ENCODE measurements around the gene BMPR1A. TPM values are rescaled to one million over a fixed set of nuclear protein-coding genes. Genes with fewer than 3 reads are reported as not detected.

Gene BMPR1A
- total RNA-seq, 1 experiment from 2014 or later, result 94.3 TPM

DNA sequence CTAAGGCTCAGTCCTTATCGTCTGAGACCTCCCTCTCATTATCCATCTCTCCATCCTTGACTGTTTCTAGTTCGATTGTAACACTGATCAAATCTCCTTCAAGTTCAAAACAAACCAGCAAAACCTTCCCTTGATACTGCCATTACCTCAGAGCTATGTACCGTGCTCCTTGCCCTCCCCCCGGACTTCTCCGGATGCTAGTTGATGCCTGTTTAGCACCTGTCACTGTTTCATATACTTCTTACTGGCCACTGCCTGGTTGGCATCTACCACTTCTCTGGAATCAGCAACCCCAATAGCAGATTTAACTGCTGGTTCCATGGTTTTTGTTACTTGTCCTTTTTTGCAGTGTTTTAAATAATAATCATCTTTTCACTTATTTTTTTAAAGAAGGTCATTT lies 64.1 kb downstream of the BMPR1A start:
- Histone ChIP-seq H3K36me3 (ENCODE audit: control insufficient read depth, insufficient read depth, low read length) (no peaks in the 10 kb centered on the region), H3K4me3 (ENCODE audit: low read depth in 2 of 2, low read length in 2 of 2) (no peak overlapping the region), H3K27me3 (ENCODE audit: control insufficient read depth, insufficient read depth, low read length) (no peaks in the 10 kb centered on the region), H3K27ac (ENCODE audit: low read length) (no peak overlapping the region), H3K4me1 (ENCODE audit: control insufficient read depth, insufficient read depth, low read length) (no peaks in the 10 kb centered on the region), H3K9me3 (ENCODE audit: control insufficient read depth, insufficient read depth, low read depth, low read length) (no peaks in the 10 kb centered on the region)
- no peak for DNase-seq (ENCODE audit: low read depth, low spot score)
- no TSS peak for BruUV-seq (replicated peaks)
- POLR2A ChIA-PET, result no interaction called here
- no peak for ATAC-seq
- intact Hi-C loops (cut with micrococcal nuclease; ENCODE audit: unreplicated experiment), result no loop called here
- in situ Hi-C loops (cut with HindIII; ENCODE audit: low pct_unique_long_range_greater_than_20kb, low sequenced_read_pairs), result no loop called here
- TF ChIP-seq POLR2AphosphoS5 (IDR thresholded peaks at IDR 0.05; ENCODE audit: low read depth, low read length) (no peak), TCF7L2 (IDR thresholded peaks at IDR 0.05; ENCODE audit: low read depth, low read length) (no peak), SIN3A (IDR thresholded peaks at IDR 0.05; ENCODE audit: borderline replicate concordance, insufficient read depth, low read depth, low read length) (no peak)
- CTCF ChIA-PET, result no interaction called here

DNA sequence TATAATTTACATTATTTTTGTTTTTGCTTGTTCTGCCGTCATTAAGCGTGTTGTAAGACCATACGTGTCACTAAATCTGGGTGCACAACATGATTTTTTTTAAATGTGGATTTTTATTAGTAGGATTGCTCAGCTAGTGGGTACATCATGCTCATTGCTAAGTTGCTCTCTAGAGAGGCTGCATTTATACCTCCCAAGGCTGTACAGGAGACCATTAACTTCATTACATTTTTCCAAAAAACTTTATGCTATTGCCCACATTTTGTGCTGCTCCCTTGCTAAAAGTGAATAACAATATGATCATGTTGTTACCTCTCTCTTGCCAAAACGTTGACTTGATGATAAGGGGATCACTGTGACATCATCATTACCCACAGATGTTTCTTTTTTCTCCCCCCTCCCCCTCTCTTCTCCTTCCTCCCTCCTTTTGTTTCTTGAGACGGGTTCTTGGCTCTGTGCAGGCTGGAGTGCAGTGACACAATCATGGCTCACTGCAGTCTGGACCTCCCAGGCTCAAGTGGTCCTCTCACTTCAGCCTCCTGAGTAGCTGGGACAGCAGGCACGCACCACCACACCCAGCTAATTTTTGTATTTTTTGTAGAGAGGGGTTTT lies 65.1 kb downstream of the BMPR1A start:
- Histone ChIP-seq H3K27ac (ENCODE audit: low read length) (no peak overlapping the region), H3K4me3 (ENCODE audit: low read depth in 2 of 2, low read length in 2 of 2) (no peak overlapping the region), H3K9me3 (ENCODE audit: control insufficient read depth, insufficient read depth, low read depth, low read length) (no peaks in the 10 kb centered on the region), H3K27me3 (ENCODE audit: control insufficient read depth, insufficient read depth, low read length) (no peaks in the 10 kb centered on the region), H3K4me1 (ENCODE audit: control insufficient read depth, insufficient read depth, low read length) (no peaks in the 10 kb centered on the region), H3K36me3 (ENCODE audit: control insufficient read depth, insufficient read depth, low read length) (no peaks in the 10 kb centered on the region)
- intact Hi-C loops (cut with micrococcal nuclease; ENCODE audit: unreplicated experiment), result no loop called here
- ATAC-seq (no peak), DNase-seq (ENCODE audit: low read depth, low spot score) (no peak)
- TF ChIP-seq, protein P1, sequence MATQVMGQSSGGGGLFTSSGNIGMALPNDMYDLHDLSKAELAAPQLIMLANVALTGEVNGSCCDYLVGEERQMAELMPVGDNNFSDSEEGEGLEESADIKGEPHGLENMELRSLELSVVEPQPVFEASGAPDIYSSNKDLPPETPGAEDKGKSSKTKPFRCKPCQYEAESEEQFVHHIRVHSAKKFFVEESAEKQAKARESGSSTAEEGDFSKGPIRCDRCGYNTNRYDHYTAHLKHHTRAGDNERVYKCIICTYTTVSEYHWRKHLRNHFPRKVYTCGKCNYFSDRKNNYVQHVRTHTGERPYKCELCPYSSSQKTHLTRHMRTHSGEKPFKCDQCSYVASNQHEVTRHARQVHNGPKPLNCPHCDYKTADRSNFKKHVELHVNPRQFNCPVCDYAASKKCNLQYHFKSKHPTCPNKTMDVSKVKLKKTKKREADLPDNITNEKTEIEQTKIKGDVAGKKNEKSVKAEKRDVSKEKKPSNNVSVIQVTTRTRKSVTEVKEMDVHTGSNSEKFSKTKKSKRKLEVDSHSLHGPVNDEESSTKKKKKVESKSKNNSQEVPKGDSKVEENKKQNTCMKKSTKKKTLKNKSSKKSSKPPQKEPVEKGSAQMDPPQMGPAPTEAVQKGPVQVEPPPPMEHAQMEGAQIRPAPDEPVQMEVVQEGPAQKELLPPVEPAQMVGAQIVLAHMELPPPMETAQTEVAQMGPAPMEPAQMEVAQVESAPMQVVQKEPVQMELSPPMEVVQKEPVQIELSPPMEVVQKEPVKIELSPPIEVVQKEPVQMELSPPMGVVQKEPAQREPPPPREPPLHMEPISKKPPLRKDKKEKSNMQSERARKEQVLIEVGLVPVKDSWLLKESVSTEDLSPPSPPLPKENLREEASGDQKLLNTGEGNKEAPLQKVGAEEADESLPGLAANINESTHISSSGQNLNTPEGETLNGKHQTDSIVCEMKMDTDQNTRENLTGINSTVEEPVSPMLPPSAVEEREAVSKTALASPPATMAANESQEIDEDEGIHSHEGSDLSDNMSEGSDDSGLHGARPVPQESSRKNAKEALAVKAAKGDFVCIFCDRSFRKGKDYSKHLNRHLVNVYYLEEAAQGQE (IDR thresholded peaks at IDR 0.05; ENCODE audit: insufficient read depth in 1 of 2, low read depth in 2 of 2, low read length in 1 of 2), result no peak
- TF ChIP-seq TCF7L2 (IDR thresholded peaks at IDR 0.05; ENCODE audit: low read depth, low read length), result no peak
- ChIA-PET POLR2A (no interaction called here), CTCF (no interaction called here)
- no TSS peak for BruUV-seq (replicated peaks)
- in situ Hi-C loops (cut with HindIII; ENCODE audit: low pct_unique_long_range_greater_than_20kb, low sequenced_read_pairs), result no loop called here

DNA sequence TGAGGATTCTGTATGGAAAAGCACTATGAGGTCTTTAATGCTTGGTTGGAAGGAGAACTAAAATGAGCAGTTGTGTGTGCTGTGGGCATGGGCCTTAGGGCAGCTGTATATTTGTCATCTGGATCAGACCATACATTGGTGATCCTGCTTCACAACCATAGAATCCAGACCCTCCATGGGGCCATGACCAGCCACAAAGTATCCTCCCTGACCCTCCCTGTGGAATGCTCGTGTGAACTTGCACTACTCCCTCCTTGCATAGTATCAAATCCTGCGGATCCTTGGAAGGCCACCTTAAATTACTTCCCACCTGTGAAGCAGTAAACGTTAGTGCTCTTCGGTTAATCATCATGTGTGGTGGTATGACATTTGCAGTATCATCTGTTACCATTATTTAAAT lies 67.1 kb downstream of the BMPR1A start:
- Histone ChIP-seq H3K27me3 (ENCODE audit: control insufficient read depth, insufficient read depth, low read length) (no peaks in the 10 kb centered on the region), H3K9me3 (ENCODE audit: control insufficient read depth, insufficient read depth, low read depth, low read length) (no peaks in the 10 kb centered on the region), H3K27ac (ENCODE audit: low read length) (no peak overlapping the region), H3K36me3 (ENCODE audit: control insufficient read depth, insufficient read depth, low read length) (no peaks in the 10 kb centered on the region), H3K4me1 (ENCODE audit: control insufficient read depth, insufficient read depth, low read length) (no peaks in the 10 kb centered on the region), H3K4me3 (ENCODE audit: low read depth in 2 of 2, low read length in 2 of 2) (no peak overlapping the region)
- intact Hi-C loops (cut with micrococcal nuclease; ENCODE audit: unreplicated experiment) (no loop called here), in situ Hi-C loops (cut with HindIII; ENCODE audit: low pct_unique_long_range_greater_than_20kb, low sequenced_read_pairs) (no loop called here)
- TF ChIP-seq POLR2AphosphoS5 (IDR thresholded peaks at IDR 0.05; ENCODE audit: low read depth, low read length) (no peak), TCF7L2 (IDR thresholded peaks at IDR 0.05; ENCODE audit: low read depth, low read length) (no peak), SIN3A (IDR thresholded peaks at IDR 0.05; ENCODE audit: borderline replicate concordance, insufficient read depth, low read depth, low read length) (no peak)
- TF ChIP-seq, protein P2, sequence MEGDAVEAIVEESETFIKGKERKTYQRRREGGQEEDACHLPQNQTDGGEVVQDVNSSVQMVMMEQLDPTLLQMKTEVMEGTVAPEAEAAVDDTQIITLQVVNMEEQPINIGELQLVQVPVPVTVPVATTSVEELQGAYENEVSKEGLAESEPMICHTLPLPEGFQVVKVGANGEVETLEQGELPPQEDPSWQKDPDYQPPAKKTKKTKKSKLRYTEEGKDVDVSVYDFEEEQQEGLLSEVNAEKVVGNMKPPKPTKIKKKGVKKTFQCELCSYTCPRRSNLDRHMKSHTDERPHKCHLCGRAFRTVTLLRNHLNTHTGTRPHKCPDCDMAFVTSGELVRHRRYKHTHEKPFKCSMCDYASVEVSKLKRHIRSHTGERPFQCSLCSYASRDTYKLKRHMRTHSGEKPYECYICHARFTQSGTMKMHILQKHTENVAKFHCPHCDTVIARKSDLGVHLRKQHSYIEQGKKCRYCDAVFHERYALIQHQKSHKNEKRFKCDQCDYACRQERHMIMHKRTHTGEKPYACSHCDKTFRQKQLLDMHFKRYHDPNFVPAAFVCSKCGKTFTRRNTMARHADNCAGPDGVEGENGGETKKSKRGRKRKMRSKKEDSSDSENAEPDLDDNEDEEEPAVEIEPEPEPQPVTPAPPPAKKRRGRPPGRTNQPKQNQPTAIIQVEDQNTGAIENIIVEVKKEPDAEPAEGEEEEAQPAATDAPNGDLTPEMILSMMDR (IDR thresholded peaks at IDR 0.05), result no peak
- TF ChIP-seq, protein P1 (IDR thresholded peaks at IDR 0.05; ENCODE audit: insufficient read depth in 1 of 2, low read depth in 2 of 2, low read length in 1 of 2), result no peak
- peak; percentile 43; the same call in 1 of the 2 replicates for ATAC-seq
- BruUV-seq (replicated peaks), result no TSS peak
- POLR2A ChIA-PET, result no interaction called here
- CTCF ChIA-PET, result no interaction called here
- no peak for DNase-seq (ENCODE audit: low read depth, low spot score)

Measured in Panc1 (cell line).